ENCODE data around the gene JUP.

Gene JUP

GRCh38 chr17:41730479-41730878 is 56.0 kb downstream of the JUP start:
- H3K27ac ChIP-seq (ENCODE audit: low read depth, low read length): no peak overlapping the region
- peaks cover 16 to 40% of the 10 kb centered on the region in 2 donors for H3K27me3 ChIP-seq (ENCODE audit: control insufficient read depth in 1 of 2, insufficient read depth in 2 of 2, low read length in 2 of 2)
- no peak overlapping the region for H3K4me3 ChIP-seq (ENCODE audit: low read depth in 1 of 2, low read length in 2 of 2)

GRCh38 chr17:41728056-41728455 is 58.5 kb downstream of the JUP start:
- H3K27me3 ChIP-seq (ENCODE audit: control insufficient read depth in 1 of 2, insufficient read depth in 2 of 2, low read length in 2 of 2): peaks cover 10 to 21% of the 10 kb centered on the region in 2 donors
- H3K36me3 ChIP-seq (ENCODE audit: insufficient read depth, low read length): no peaks in the 10 kb centered on the region
- H3K9ac ChIP-seq (ENCODE audit: low read length): no peak overlapping the region
- H3K9me3 ChIP-seq (ENCODE audit: low read length): no peaks in the 10 kb centered on the region
- H3K4me3 ChIP-seq (ENCODE audit: low read depth in 1 of 2, low read length in 2 of 2): no peak overlapping the region
- no peaks in the 10 kb centered on the region for H3K4me1 ChIP-seq (ENCODE audit: insufficient read depth, low read length)
- no peak overlapping the region for H3K27ac ChIP-seq (ENCODE audit: low read depth, low read length)

More at GRCh38 chr17:41730479-41730878, 56.0 kb downstream of the JUP start:
- Histone ChIP-seq H3K36me3 (ENCODE audit: insufficient read depth, low read length) (no peaks in the 10 kb centered on the region), H3K4me1 (ENCODE audit: insufficient read depth, low read length) (no peaks in the 10 kb centered on the region), H3K9me3 (ENCODE audit: low read length) (no peaks in the 10 kb centered on the region), H3K9ac (ENCODE audit: low read length) (no peak overlapping the region)

GRCh38 chr17:41725134-41725533 is 61.4 kb downstream of the JUP start:
- no peak overlapping the region for H3K9ac ChIP-seq (ENCODE audit: low read length)
- no peak overlapping the region for H3K4me3 ChIP-seq (ENCODE audit: low read depth in 1 of 2, low read length in 2 of 2)

GRCh38 chr17:41724476-41725050 is 61.9 kb downstream of the JUP start:
- Histone ChIP-seq H3K4me3 (ENCODE audit: low read depth in 1 of 2, low read length in 2 of 2) (no peak overlapping the region), H3K27me3 (ENCODE audit: control insufficient read depth in 1 of 2, insufficient read depth in 2 of 2, low read length in 2 of 2) (peaks cover 0 to 4% of the 10 kb centered on the region in 2 donors), H3K4me1 (ENCODE audit: insufficient read depth, low read length) (no peaks in the 10 kb centered on the region), H3K9me3 (ENCODE audit: low read length) (no peaks in the 10 kb centered on the region), H3K36me3 (ENCODE audit: insufficient read depth, low read length) (no peaks in the 10 kb centered on the region), H3K9ac (ENCODE audit: low read length) (no peak overlapping the region), H3K27ac (ENCODE audit: low read depth, low read length) (no peak overlapping the region)

More at GRCh38 chr17:41725134-41725533, 61.4 kb downstream of the JUP start:
- Histone ChIP-seq H3K27ac (ENCODE audit: low read depth, low read length) (no peak overlapping the region), H3K9me3 (ENCODE audit: low read length) (no peaks in the 10 kb centered on the region), H3K27me3 (ENCODE audit: control insufficient read depth in 1 of 2, insufficient read depth in 2 of 2, low read length in 2 of 2) (peaks cover 0 to 4% of the 10 kb centered on the region in 2 donors), H3K4me1 (ENCODE audit: insufficient read depth, low read length) (no peaks in the 10 kb centered on the region), H3K36me3 (ENCODE audit: insufficient read depth, low read length) (no peaks in the 10 kb centered on the region)

GRCh38 chr17:41723801-41724475 is 62.6 kb downstream of the JUP start:
- Histone ChIP-seq H3K9ac (ENCODE audit: low read length) (no peak overlapping the region), H3K36me3 (ENCODE audit: insufficient read depth, low read length) (no peaks in the 10 kb centered on the region), H3K27ac (ENCODE audit: low read depth, low read length) (no peak overlapping the region), H3K9me3 (ENCODE audit: low read length) (no peaks in the 10 kb centered on the region), H3K4me3 (ENCODE audit: low read depth in 1 of 2, low read length in 2 of 2) (no peak overlapping the region), H3K27me3 (ENCODE audit: control insufficient read depth in 1 of 2, insufficient read depth in 2 of 2, low read length in 2 of 2) (peaks cover 0 to 4% of the 10 kb centered on the region in 2 donors), H3K4me1 (ENCODE audit: insufficient read depth, low read length) (no peaks in the 10 kb centered on the region)

GRCh38 chr17:41722231-41722630 is 64.3 kb downstream of the JUP start:
- Histone ChIP-seq H3K36me3 (ENCODE audit: insufficient read depth, low read length) (no peaks in the 10 kb centered on the region), H3K9ac (ENCODE audit: low read length) (no peak overlapping the region), H3K27ac (ENCODE audit: low read depth, low read length) (no peak overlapping the region), H3K4me3 (ENCODE audit: low read depth in 1 of 2, low read length in 2 of 2) (no peak overlapping the region), H3K4me1 (ENCODE audit: insufficient read depth, low read length) (no peaks in the 10 kb centered on the region), H3K27me3 (ENCODE audit: control insufficient read depth in 1 of 2, insufficient read depth in 2 of 2, low read length in 2 of 2) (peaks cover 0 to 4% of the 10 kb centered on the region in 2 donors), H3K9me3 (ENCODE audit: low read length) (no peaks in the 10 kb centered on the region)

- H3K4me3 ChIP-seq (ENCODE audit: low read depth in 1 of 2, low read length in 2 of 2): no peak overlapping the region
- H3K27ac ChIP-seq (ENCODE audit: low read depth, low read length): no peak overlapping the region
- H3K9ac ChIP-seq (ENCODE audit: low read length): no peak overlapping the region
Observed at GRCh38 chr17:41718287-41718645, 68.2 kb downstream of the JUP start.

GRCh38 chr17:41717408-41718286 is 68.9 kb downstream of the JUP start:
- H3K27ac ChIP-seq (ENCODE audit: low read depth, low read length): no peak overlapping the region
- H3K9ac ChIP-seq (ENCODE audit: low read length): no peak overlapping the region
- no peak overlapping the region for H3K4me3 ChIP-seq (ENCODE audit: low read depth in 1 of 2, low read length in 2 of 2)
- H3K9me3 ChIP-seq (ENCODE audit: low read length): no peaks in the 10 kb centered on the region
- H3K36me3 ChIP-seq (ENCODE audit: insufficient read depth, low read length): no peaks in the 10 kb centered on the region
- H3K4me1 ChIP-seq (ENCODE audit: insufficient read depth, low read length): no peaks in the 10 kb centered on the region
- H3K27me3 ChIP-seq (ENCODE audit: control insufficient read depth in 1 of 2, insufficient read depth in 2 of 2, low read length in 2 of 2): no peaks in the 10 kb centered on the region

More at GRCh38 chr17:41718287-41718645, 68.2 kb downstream of the JUP start:
- no peaks in the 10 kb centered on the region for H3K4me1 ChIP-seq (ENCODE audit: insufficient read depth, low read length)
- H3K9me3 ChIP-seq (ENCODE audit: low read length): no peaks in the 10 kb centered on the region
- H3K36me3 ChIP-seq (ENCODE audit: insufficient read depth, low read length): no peaks in the 10 kb centered on the region
- H3K27me3 ChIP-seq (ENCODE audit: control insufficient read depth in 1 of 2, insufficient read depth in 2 of 2, low read length in 2 of 2): no peaks in the 10 kb centered on the region

- Histone ChIP-seq H3K4me3 (ENCODE audit: low read depth in 1 of 2, low read length in 2 of 2) (no peak within 1 kb of the TSS), H3K27ac (ENCODE audit: low read depth, low read length) (no peak within 1 kb of the TSS), H3K9ac (ENCODE audit: low read length) (no peak within 1 kb of the TSS), H3K36me3 (ENCODE audit: insufficient read depth, low read length) (no peaks in the 10 kb centered on the region), H3K9me3 (ENCODE audit: low read length) (no peaks in the 10 kb centered on the region), H3K27me3 (ENCODE audit: control insufficient read depth in 1 of 2, insufficient read depth in 2 of 2, low read length in 2 of 2) (no peaks in the 10 kb centered on the region), H3K4me1 (ENCODE audit: insufficient read depth, low read length) (no peaks in the 10 kb centered on the region)
Observed at GRCh38 chr17:41711669-41712400, 74.7 kb downstream of the JUP start, which contains the start of gene GAST. TSS of gene GAST (plus strand) at chr17:41712331. CDS start at chr17:41715437, 3,106 bp downstream.

GRCh38 chr17:41710472-41711090 is 75.9 kb downstream of the JUP start:
- no peaks in the 10 kb centered on the region for H3K9me3 ChIP-seq (ENCODE audit: low read length)
- no peak overlapping the region for H3K9ac ChIP-seq (ENCODE audit: low read length)
- no peaks in the 10 kb centered on the region for H3K27me3 ChIP-seq (ENCODE audit: control insufficient read depth in 1 of 2, insufficient read depth in 2 of 2, low read length in 2 of 2)
- no peaks in the 10 kb centered on the region for H3K4me1 ChIP-seq (ENCODE audit: insufficient read depth, low read length)
- no peak overlapping the region for H3K4me3 ChIP-seq (ENCODE audit: low read depth in 1 of 2, low read length in 2 of 2)
- H3K36me3 ChIP-seq (ENCODE audit: insufficient read depth, low read length): no peaks in the 10 kb centered on the region
- no peak overlapping the region for H3K27ac ChIP-seq (ENCODE audit: low read depth, low read length)
